Activated CD4-positive, alpha-beta T cell treated with anti-CD3 and anti-CD28 coated beads, Interleukin-2, Interleukin-6, amounts not matched to agents 100 ng/mL and 50 ng/mL, durations not matched to agents 16 hours and 8 hours (primary cell): ENCODE measurements around the gene FES.

Experiments used
- DNase-seq: peaks from one replicate; pipeline ENCODE4 v3.0.0-alpha.2; 2020

FES gene

DNA sequence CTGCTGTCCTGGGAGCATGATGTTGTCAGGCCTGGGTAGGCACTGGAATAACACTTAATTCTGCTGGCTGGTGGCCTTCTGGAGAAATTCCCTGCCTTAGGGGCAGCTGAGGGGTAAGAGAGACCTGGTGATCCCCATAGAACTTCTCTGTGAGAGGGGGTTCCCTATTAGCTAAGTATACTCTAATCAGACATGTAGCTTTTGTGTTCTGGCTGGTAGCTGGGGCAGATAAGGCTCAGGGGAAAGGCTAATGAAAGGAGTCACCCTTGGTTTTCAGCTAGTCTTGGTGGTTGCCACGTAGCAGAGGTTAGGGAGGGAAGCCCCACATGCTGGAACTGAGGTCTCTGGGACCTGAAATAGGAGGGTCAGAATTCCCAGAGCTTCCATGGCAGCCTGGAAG, 49.0 kb downstream of the FES start:
- no peak for DNase-seq

DNA sequence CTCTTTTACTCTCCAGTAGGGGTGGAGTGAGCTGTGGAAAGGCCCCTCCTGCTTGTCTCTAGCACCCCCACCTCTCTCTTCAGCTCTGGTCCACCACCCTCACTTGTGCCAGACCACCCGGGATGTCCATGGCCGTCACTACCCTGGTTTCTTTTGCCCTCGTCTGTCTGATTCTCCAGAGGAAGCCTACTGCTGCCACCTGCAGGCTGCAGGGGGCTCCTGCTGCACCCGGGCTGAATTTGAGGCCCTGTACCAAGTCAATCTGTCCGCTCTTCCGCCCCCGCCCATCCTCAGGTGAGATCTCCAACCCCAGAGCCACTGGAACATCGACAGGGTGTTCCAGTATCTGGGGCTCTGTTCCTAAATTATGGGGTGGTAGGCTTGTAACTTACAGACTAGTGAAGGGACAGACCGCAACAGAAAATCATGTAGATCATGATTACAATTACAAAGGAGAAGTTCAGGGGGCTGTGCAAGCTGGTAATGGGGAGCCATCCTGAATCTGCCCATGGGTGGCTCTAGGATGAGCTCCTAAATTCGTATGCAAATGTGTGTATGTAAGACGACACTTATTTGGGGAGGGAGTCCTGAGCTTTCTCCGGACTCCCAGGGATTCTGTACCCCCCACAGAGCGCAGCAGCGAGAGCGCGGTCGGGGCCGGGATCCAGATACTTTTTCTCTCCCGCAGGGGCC, 50.1 kb downstream of the FES start:
- DNase-seq = peak; percentile 93

DNA sequence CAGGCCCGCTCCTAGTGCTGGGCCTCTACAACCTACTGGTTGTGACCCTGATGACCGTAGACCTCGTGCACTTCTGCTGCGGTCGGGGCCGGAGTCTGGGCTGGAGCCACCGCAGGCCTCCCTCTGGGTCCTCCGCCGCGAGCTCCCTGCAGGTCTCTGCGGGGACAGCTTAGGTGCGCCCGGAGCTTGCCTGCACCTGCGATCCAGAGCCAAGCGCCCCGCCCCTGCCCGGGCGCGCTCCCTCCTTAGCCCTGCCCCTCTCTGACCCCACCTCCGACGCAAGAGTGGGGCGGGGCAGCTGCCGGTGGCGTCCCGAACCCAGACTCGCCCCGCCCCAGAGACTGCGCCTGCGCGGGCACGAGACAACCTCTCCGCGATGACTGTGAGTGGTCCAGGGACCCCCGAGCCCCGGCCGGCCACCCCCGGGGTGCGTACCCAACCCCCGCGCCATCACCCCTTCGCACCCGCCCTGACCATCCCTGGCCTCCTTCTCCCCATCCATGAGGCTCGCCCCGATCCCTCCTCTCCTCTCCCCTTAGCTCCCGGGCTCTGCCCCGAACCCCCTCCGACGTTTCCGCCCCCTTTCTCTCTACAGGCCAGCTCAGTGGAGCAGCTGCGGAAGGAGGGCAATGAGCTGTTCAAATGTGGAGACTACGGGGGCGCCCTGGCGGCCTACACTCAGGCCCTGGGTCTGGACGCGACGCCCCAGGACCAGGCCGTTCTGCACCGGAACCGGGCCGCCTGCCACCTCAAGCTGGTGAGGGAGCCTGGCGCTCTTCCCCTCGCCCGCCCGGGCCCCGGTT, 50.8 kb downstream of the FES start, which contains the start of gene UNC45A:
TSS of gene UNC45A (plus strand) at position 337 of the 803 bp plus-strand sequence. CDS start at position 377, 40 bp downstream.
- DNase-seq = peak; percentile 97

DNA sequence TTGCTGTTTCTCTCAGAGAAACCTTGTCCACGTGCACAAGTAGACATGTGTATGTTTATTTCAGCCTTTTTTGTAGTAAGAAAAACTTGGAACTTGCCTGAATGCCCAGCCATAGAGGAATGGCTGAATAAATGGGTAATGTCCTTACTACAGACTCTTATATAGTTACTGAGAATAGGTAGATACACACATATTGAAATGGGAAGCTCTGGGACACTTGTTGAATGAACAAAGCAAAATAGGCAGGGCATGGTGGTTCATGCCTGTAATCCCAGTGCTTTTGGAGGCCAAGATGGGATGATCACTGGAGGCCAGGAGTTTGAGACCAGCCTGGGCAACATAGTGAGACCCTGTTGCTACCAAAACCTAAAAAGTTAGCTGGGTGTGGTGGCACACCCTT, 52.5 kb downstream of the FES start:
- DNase-seq = no peak

DNA sequence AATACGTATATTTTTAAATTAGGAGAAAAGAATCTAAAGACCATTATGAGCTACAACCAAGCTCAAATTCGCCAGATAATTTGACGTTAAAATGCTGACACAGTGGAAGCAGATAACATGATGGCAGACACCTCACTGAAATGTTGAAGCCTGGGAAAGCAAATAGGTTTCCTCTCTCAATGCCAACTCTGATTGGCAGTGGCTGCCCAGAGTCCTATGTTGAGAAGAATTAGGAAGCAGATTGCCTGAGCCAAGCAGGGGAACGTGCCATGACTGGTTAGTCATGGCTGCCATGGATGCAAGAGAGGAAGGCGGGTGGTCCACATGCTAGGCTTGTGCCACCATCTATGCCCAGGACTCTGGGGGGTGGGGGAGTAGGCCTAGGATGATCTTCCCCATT, 54.0 kb downstream of the FES start:
- DNase-seq = no peak

DNA sequence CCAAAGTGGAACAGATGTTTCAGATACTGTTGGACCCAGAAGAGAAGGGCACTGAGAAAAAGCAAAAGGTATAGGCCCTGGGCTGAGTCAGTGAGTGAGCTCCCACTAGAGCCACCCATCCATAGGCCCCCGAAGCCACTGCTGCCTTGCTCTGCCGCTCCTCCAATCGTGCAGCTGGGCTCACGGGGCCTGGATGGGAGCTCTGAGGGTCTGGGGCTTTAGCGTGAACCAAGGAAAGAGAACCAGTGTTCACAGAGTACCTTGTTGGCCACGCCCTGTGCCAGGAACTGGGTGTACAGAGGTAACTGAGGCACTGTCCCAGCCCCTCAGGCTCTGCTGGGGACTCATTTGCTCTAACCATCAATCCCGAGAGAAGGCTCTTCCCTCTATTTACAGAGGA, 55.5 kb downstream of the FES start:
- DNase-seq = no peak

DNA sequence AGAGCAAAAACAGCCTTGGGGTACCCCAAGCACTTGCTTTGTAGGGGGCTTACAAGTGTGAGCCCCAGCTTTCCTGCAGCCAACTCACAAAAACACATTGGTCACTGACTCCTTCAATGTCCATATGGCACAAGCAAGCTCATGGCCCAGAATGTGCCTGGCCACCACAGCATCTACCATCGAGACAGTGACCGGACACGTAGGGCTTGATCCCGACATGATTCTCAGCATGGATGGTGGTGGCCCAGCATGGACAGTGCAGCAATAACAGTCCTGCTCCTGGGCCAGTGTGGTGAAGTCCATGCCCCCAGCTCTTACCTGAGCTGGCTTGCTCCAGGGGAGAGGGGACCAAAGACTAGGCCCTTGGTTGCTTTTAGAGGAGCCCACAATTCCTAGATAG, 56.7 kb downstream of the FES start:
- no peak for DNase-seq

DNA sequence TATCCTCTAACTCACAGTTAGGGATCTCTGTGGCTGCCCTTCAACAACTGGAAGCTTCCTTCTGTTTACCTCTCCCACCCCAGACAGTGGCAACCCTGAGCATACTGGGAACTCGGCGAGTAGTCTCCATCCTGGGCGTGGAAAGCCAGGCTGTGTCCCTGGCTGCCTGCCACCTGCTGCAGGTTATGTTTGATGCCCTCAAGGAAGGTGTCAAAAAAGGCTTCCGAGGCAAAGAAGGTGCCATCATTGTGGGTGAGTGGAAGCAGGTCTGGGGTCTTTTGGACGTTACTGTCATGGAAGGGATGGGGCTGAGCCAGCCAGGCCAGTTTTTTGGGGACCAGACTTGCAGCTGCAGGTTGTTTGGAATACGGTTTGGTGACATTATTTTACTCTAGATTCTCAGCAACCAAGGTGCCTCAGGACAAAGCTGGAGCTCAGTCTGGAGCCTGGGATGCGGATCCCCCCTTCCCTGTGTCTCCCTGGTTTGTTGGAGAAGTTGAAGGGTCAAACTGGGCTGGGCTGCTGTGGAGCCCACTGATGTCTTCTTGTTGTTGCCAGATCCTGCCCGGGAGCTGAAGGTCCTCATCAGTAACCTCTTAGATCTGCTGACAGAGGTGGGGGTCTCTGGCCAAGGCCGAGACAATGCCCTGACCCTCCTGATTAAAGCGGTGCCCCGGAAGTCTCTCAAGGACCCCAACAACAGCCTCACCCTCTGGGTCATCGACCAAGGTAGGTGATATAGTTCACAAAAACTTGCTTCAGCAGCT, 58.2 kb downstream of the FES start:
- no peak for DNase-seq

DNA sequence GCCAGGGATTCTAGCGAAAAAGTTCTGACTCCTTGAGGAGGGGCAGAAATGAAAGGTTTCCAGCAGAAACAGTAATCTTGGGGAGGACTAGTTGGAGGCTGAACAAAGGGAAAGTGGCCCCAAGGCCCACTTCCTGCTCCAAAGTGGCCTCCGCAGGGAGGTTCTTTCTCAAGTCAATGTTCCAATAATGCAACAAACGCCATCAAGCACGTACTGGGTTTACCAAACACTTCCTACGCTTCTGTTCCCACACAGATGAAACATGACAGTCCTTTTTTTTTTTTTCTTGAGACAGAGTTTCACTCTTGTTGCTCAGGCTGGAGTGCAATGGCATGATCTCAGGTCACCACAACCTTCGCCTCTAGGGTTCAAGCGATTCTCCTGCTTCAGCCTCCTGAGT, 60.8 kb downstream of the FES start:
- no peak for DNase-seq
